IPS-15b (cell line): Measurements from ENCODE around the gene SERF1B.
"Not testable (repeated sequence)": the region's sequence is repeated elsewhere in the genome, so short reads cannot be mapped to it uniquely, and the experiment has no call there.

Experiments used
- H3K27me3 ChIP-seq: one replicate; pipeline ENCODE4 v1.6.1; 2013; ENCODE audit warnings: low read length; ENCODE audit not compliant: control insufficient read depth, insufficient read depth
- H3K36me3 ChIP-seq: one replicate; pipeline ENCODE4 v1.6.1; 2013; ENCODE audit warnings: low read length; ENCODE audit not compliant: control insufficient read depth, insufficient read depth
- H3K4me1 ChIP-seq: one replicate; pipeline ENCODE4 v1.6.1; 2013; ENCODE audit warnings: mild to moderate bottlenecking, low read length; ENCODE audit not compliant: control insufficient read depth, insufficient read depth
- H3K4me3 ChIP-seq: one replicate; pipeline ENCODE4 v1.5.1; 2013; ENCODE audit warnings: low read depth, low read length
- H3K9ac ChIP-seq: one replicate; pipeline ENCODE4 v1.6.1; 2013; ENCODE audit warnings: low read depth, mild to moderate bottlenecking, low read length
- H3K9me3 ChIP-seq: one replicate; pipeline ENCODE4 v1.6.1; 2013; ENCODE audit warnings: mild to moderate bottlenecking, low read length; ENCODE audit not compliant: control insufficient read depth, insufficient read depth

Gene SERF1B

GRCh38 chr5:70025106-70025844 is at the start of gene SERF1B:
TSS of gene SERF1B (plus strand) at chr5:70025251. CDS start at chr5:70025452, 201 bp downstream.
- H3K9me3 ChIP-seq, H3K27me3 ChIP-seq, H3K9ac ChIP-seq, H3K4me1 ChIP-seq, H3K36me3 ChIP-seq, H3K4me3 ChIP-seq: not testable (repeated sequence)

GRCh38 chr5:69991713-69992112 is 33.3 kb upstream of the SERF1B start:
- H3K4me1 ChIP-seq, H3K36me3 ChIP-seq, H3K9ac ChIP-seq, H3K9me3 ChIP-seq, H3K27me3 ChIP-seq, H3K4me3 ChIP-seq: not testable (repeated sequence)

GRCh38 chr5:69995535-69995934 is 29.5 kb upstream of the SERF1B start:
- not testable (repeated sequence) for H3K4me1 ChIP-seq, H3K9me3 ChIP-seq, H3K9ac ChIP-seq, H3K4me3 ChIP-seq, H3K27me3 ChIP-seq, H3K36me3 ChIP-seq

- H3K27me3 ChIP-seq, H3K36me3 ChIP-seq, H3K4me1 ChIP-seq, H3K9ac ChIP-seq, H3K9me3 ChIP-seq, H3K4me3 ChIP-seq: not testable (repeated sequence)
These were observed 4.4 kb upstream of the SERF1B start for GRCh38 chr5:70020660-70021059.

- not testable (repeated sequence) for H3K36me3 ChIP-seq, H3K4me3 ChIP-seq
These were observed 744 bp downstream of the SERF1B start for GRCh38 chr5:70025845-70026145.

GRCh38 chr5:70031204-70031603 is 6.2 kb downstream of the SERF1B start:
- not testable (repeated sequence) for H3K9me3 ChIP-seq, H3K9ac ChIP-seq, H3K36me3 ChIP-seq, H3K27me3 ChIP-seq, H3K4me3 ChIP-seq, H3K4me1 ChIP-seq

More at GRCh38 chr5:70025845-70026145, 744 bp downstream of the SERF1B start:
- H3K27me3 ChIP-seq, H3K4me1 ChIP-seq, H3K9me3 ChIP-seq, H3K9ac ChIP-seq: not testable (repeated sequence)

- not testable (repeated sequence) for H3K9me3 ChIP-seq
These were observed 16.4 kb downstream of the SERF1B start for GRCh38 chr5:70041411-70041810.

GRCh38 chr5:70049790-70050142 is 24.7 kb downstream of the SERF1B start:
- H3K4me1 ChIP-seq, H3K27me3 ChIP-seq, H3K36me3 ChIP-seq, H3K4me3 ChIP-seq, H3K9me3 ChIP-seq, H3K9ac ChIP-seq: not testable (repeated sequence)

More at GRCh38 chr5:70041411-70041810, 16.4 kb downstream of the SERF1B start:
- H3K36me3 ChIP-seq, H3K9ac ChIP-seq, H3K4me1 ChIP-seq, H3K4me3 ChIP-seq, H3K27me3 ChIP-seq: not testable (repeated sequence)

GRCh38 chr5:70056289-70056942 is 31.4 kb downstream of the SERF1B start:
- not testable (repeated sequence) for H3K9me3 ChIP-seq, H3K27me3 ChIP-seq, H3K4me3 ChIP-seq, H3K9ac ChIP-seq, H3K4me1 ChIP-seq, H3K36me3 ChIP-seq

- not testable (repeated sequence) for H3K4me3 ChIP-seq, H3K4me1 ChIP-seq, H3K27me3 ChIP-seq
These were observed 32.1 kb downstream of the SERF1B start for GRCh38 chr5:70057140-70057539.

GRCh38 chr5:70077632-70078031 is 52.6 kb downstream of the SERF1B start:
- not testable (repeated sequence) for H3K4me3 ChIP-seq, H3K9me3 ChIP-seq, H3K4me1 ChIP-seq, H3K9ac ChIP-seq, H3K36me3 ChIP-seq, H3K27me3 ChIP-seq

More at GRCh38 chr5:70057140-70057539, 32.1 kb downstream of the SERF1B start:
- not testable (repeated sequence) for H3K9ac ChIP-seq, H3K9me3 ChIP-seq, H3K36me3 ChIP-seq

GRCh38 chr5:70088907-70089464 is 63.9 kb downstream of the SERF1B start:
- not testable (repeated sequence) for H3K9ac ChIP-seq, H3K4me3 ChIP-seq, H3K27me3 ChIP-seq, H3K9me3 ChIP-seq, H3K36me3 ChIP-seq, H3K4me1 ChIP-seq
